Mesendoderm (in vitro differentiated cells): ENCODE measurements around the gene TMEM131.
"Not testable (repeated sequence)": the region's sequence is repeated elsewhere in the genome, so short reads cannot be mapped to it uniquely, and the experiment has no call there.

Source experiments
- DNase-seq: peaks from one replicate; pipeline ENCODE4 v3.0.0; 2013
- H2AK5ac ChIP-seq: 2 replicates; pipeline ENCODE4 v1.6.1; 2013; ENCODE audit warnings: low read length, inconsistent platforms
- H2BK120ac ChIP-seq: 2 replicates; pipeline ENCODE4 v1.6.1; 2013; ENCODE audit warnings: low read depth, mild to moderate bottlenecking, low read length, moderate library complexity, mixed read lengths
- H2BK15ac ChIP-seq: replicated peaks from 2 replicates; pipeline ENCODE4 v1.6.1; 2013; ENCODE audit warnings: low read depth, mild to moderate bottlenecking, moderate library complexity
- H2BK5ac ChIP-seq: 2 replicates; pipeline ENCODE4 v1.6.1; 2013; ENCODE audit warnings: low read length, inconsistent platforms
- H3K18ac ChIP-seq: 2 replicates; pipeline ENCODE4 v1.6.1; 2013; ENCODE audit warnings: mild to moderate bottlenecking, low read length, mixed read lengths
- H3K23ac ChIP-seq: one replicate; pipeline ENCODE4 v1.6.1; 2013; ENCODE audit warnings: low read length
- H3K27ac ChIP-seq: 2 replicates; pipeline ENCODE4 v1.5.1; 2013; ENCODE audit warnings: low read depth, mild to moderate bottlenecking, inconsistent platforms, low read length, moderate library complexity
- H3K27me3 ChIP-seq: 2 replicates; pipeline ENCODE4 v1.6.1; 2013; ENCODE audit warnings: low read length, control low read depth, mild to moderate bottlenecking, inconsistent platforms; ENCODE audit not compliant: insufficient read depth, poor library complexity
- H3K36me3 ChIP-seq: 2 replicates; pipeline ENCODE4 v1.6.1; 2013; ENCODE audit warnings: low read length, inconsistent platforms; ENCODE audit not compliant: control insufficient read depth, insufficient read depth
- H3K4ac ChIP-seq: one replicate; pipeline ENCODE4 v1.6.1; 2013; ENCODE audit warnings: low read depth, mild to moderate bottlenecking, low read length, moderate library complexity
- H3K4me1 ChIP-seq: 2 replicates; pipeline ENCODE4 v1.6.1; 2013; ENCODE audit warnings: low read depth, low read length, inconsistent platforms; ENCODE audit not compliant: control insufficient read depth
- H3K4me2 ChIP-seq: 2 replicates; pipeline ENCODE4 v1.6.1; 2013; ENCODE audit warnings: low read length
- H3K4me3 ChIP-seq: 2 replicates; pipeline ENCODE4 v1.5.1; 2013; ENCODE audit warnings: mild to moderate bottlenecking, low read length
- H3K56ac ChIP-seq: one replicate; pipeline ENCODE4 v1.6.1; 2013; ENCODE audit warnings: low read length
- H3K79me1 ChIP-seq: 2 replicates; pipeline ENCODE4 v1.6.1; 2013; ENCODE audit warnings: low read length, inconsistent platforms
- H3K79me2 ChIP-seq: 2 replicates; pipeline ENCODE4 v1.6.1; 2013; ENCODE audit warnings: mild to moderate bottlenecking, low read length; ENCODE audit not compliant: control insufficient read depth, insufficient read depth
- H3K9ac ChIP-seq: 2 replicates; pipeline ENCODE4 v1.6.1; 2013; ENCODE audit warnings: low read length, inconsistent platforms
- H4K5ac ChIP-seq: one replicate; pipeline ENCODE4 v1.6.1; 2013; ENCODE audit warnings: low read length
- H4K8ac ChIP-seq: one replicate; pipeline ENCODE4 v1.6.1; 2013; ENCODE audit warnings: low read depth, mild to moderate bottlenecking, control low read depth, low read length, moderate library complexity
- WGBS: extraction: QIAGEN DNeasy Blood & Tissue Kit; methylation state at CpG from one replicate; pipeline ENCODE4 v1.1.7; 2013; ENCODE audit warnings: low lambda C conversion rate, missing lambda C conversion rate; ENCODE audit not compliant: insufficient coverage; ENCODE audit errors: extremely low coverage; 5-methylcytosine and 5-hydroxymethylcytosine counted together

TMEM131 gene

DNA sequence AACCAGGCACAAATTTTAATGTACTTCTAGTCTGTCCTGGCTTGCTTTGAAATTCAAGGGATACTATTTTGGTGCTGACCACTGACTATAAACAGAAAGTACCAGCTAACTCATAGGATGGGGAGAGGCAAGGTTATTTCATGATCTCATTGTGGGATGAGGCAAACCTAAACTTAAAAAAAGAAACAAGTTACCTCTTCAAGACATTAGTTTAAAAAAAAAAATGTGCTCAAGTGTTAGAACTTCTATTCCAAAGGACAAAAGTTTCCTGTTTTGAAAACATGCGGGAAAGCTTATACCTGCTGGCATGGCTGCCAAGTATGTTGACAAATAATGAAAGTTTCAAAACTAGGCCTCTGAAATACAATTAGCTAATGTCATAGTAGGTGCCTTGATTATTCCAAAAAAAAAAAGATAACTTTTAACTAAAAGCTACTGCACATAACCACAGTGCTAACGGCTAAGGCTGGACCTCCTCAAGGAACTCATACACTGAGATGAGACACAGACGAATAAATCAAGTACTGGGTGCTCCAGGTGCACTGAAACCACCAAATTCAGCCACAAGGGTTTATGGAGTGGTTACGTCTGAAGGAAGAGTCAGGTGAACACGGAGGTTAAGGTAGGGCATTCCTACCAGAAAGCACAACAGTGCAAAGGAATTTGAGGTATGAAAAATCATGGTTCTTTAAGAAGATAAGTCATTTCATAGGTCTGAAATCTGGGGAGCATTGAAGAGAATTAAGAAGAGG, 38.1 kb downstream of the TMEM131 start:
- no CpG with 5 or more reads among the region's 5 CpGs for WGBS
- no peak overlapping the region for H3K4me3 ChIP-seq

DNA sequence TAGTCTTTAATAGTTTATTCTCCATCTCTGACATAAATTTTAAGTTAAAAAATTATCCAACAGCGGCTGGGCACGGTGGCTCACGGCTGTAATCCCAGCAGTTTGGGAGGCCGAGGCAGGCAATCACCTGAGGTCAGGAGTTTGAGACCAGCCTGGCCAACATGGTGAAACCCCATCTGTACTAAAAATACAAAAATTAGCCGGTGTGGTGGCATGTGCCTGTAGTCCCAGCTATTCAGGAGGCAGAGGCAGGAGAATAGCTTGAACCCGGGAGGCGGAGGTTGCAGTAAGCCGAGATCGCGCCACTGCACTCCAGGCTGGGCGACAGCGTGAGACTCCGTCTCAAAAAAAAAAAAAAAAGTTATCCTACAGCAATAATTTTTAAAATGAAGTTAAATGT, 39.0 kb downstream of the TMEM131 start:
- not testable (repeated sequence) for H3K23ac ChIP-seq, H3K4me3 ChIP-seq, H3K4me2 ChIP-seq, H3K27ac ChIP-seq, H3K27me3 ChIP-seq, H4K5ac ChIP-seq, H2BK5ac ChIP-seq, H4K8ac ChIP-seq, H2BK120ac ChIP-seq, H3K56ac ChIP-seq, DNase-seq, H3K18ac ChIP-seq, H3K4me1 ChIP-seq, H3K9ac ChIP-seq, H2BK15ac ChIP-seq, H3K36me3 ChIP-seq, H3K4ac ChIP-seq, H2AK5ac ChIP-seq
- Histone ChIP-seq H3K79me2 (peaks cover 25% of the 10 kb centered on the region), H3K79me1 (peaks cover 11% of the 10 kb centered on the region)
- no CpG with 5 or more reads among the region's 13 CpGs for WGBS

More for the DNA sequence above, 38.1 kb downstream of the TMEM131 start:
- no peak overlapping the region for H3K4me2 ChIP-seq
- H3K4me1 ChIP-seq = no peaks in the 10 kb centered on the region
- H3K23ac ChIP-seq = no peak overlapping the region
- H3K4ac ChIP-seq = no peak overlapping the region
- H4K5ac ChIP-seq = no peak overlapping the region
- no peak overlapping the region for H3K9ac ChIP-seq
- peaks cover 24% of the 10 kb centered on the region for H3K79me2 ChIP-seq
- no peak overlapping the region for H3K18ac ChIP-seq
- no peak overlapping the region for H3K56ac ChIP-seq
- H2AK5ac ChIP-seq = no peak overlapping the region
- no peak overlapping the region for H2BK120ac ChIP-seq
- H2BK15ac ChIP-seq = no peak overlapping the region
- H3K36me3 ChIP-seq = no peaks in the 10 kb centered on the region
- peaks cover 11% of the 10 kb centered on the region for H3K79me1 ChIP-seq
- no peak overlapping the region for H2BK5ac ChIP-seq
- H3K27ac ChIP-seq = no peak overlapping the region
- H3K27me3 ChIP-seq = no peaks in the 10 kb centered on the region
- DNase-seq = peak; percentile 16
- no peak overlapping the region for H4K8ac ChIP-seq

DNA sequence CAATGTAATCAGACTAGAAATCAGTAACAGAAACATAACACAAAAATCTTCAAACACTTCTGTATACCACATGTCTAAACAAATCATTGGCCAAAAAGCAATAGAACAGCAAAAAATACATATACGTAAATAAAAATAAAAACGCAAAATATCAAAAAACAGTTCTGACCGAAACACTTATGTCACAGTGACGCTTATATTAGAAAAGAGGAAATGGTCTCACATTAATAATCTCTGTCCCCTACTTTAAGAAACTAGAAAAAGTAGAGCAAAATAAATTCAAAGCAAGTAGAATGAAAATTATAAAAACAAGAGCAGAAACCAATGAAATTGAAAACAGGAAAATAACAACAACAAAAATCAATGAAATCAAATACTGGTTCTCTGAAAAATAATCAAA, 41.9 kb downstream of the TMEM131 start:
- H3K4me1 ChIP-seq = no peaks in the 10 kb centered on the region

DNA sequence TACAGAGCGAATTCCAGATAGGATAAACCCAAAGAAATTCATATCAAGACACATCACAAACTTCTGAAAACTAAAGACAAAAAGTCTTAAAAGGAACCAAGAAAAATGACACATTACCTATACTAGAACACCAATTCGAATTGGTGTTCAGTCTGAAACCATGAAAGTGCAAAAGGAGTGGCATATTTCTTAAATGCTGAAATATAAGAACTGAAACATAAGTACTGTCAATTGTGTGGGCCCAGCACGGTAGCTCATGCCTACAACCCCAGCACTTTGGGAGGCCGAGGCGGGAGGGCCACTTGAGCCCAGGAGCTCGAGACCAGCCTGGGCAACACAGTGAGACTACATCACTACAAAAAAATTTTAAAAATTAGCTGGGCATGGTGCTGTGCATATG, 43.4 kb downstream of the TMEM131 start:
- Histone ChIP-seq H3K36me3 (no peaks in the 10 kb centered on the region), H3K56ac (no peak overlapping the region), H2BK5ac (no peak overlapping the region), H3K27ac (no peak overlapping the region), H3K23ac (no peak overlapping the region), H2AK5ac (no peak overlapping the region), H4K5ac (no peak overlapping the region), H3K4ac (no peak overlapping the region), H4K8ac (no peak overlapping the region), H3K79me1 (peaks cover 7% of the 10 kb centered on the region), H3K4me1 (no peaks in the 10 kb centered on the region), H2BK15ac (no peak overlapping the region), H3K18ac (no peak overlapping the region), H3K27me3 (no peaks in the 10 kb centered on the region), H3K4me3 (no peak overlapping the region), H3K9ac (no peak overlapping the region), H3K79me2 (peaks cover 20% of the 10 kb centered on the region), H2BK120ac (no peak overlapping the region), H3K4me2 (no peak overlapping the region)
- WGBS = no CpG with 5 or more reads among the region's 6 CpGs
- DNase-seq = no peak

More for the DNA sequence above, 41.9 kb downstream of the TMEM131 start:
- H2AK5ac ChIP-seq = no peak overlapping the region
- H3K4me2 ChIP-seq = no peak overlapping the region
- H3K36me3 ChIP-seq = no peaks in the 10 kb centered on the region
- H4K5ac ChIP-seq = no peak overlapping the region
- H3K4me3 ChIP-seq = no peak overlapping the region
- H3K23ac ChIP-seq = no peak overlapping the region
- H2BK5ac ChIP-seq = no peak overlapping the region
- no peak overlapping the region for H3K27ac ChIP-seq
- peaks cover 27% of the 10 kb centered on the region for H3K79me2 ChIP-seq
- 100% methylated on average over 2 of the region's 4 CpGs for WGBS
- no peak overlapping the region for H2BK120ac ChIP-seq
- H3K56ac ChIP-seq = no peak overlapping the region
- no peak overlapping the region for H3K18ac ChIP-seq
- H3K79me1 ChIP-seq = peaks cover 15% of the 10 kb centered on the region
- DNase-seq = no peak
- H3K9ac ChIP-seq = no peak overlapping the region
- no peaks in the 10 kb centered on the region for H3K27me3 ChIP-seq
- no peak overlapping the region for H3K4ac ChIP-seq
- H2BK15ac ChIP-seq = no peak overlapping the region
- H4K8ac ChIP-seq = no peak overlapping the region

DNA sequence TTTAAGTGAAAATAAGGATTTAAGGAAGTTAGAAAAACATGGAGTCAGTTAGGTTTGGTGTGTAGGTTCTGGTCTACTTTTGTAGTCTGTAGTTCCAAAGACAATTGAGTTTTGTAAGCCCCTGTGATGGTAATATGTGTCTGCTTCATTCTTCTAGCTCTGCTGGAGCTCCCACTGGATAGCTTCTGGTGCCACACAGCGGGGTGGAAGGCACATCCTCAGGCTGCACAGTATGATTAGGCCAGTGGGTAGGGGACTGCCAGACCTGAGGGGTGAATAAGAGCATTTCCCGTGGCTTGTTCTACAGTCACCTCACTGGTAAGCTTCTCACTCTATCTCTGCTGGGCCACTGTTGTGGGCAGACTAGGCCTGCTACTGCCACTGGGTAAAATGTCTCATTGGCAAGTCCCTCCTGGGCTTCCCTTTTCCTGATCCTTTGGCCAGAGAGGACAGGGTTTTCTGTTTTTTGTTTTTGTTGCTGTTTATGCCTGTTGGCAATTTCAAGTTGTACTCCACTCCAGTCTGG, 44.5 kb downstream of the TMEM131 start:
- H3K56ac ChIP-seq = no peak overlapping the region
- H3K23ac ChIP-seq = no peak overlapping the region
- no peak overlapping the region for H4K5ac ChIP-seq
- no peak overlapping the region for H3K9ac ChIP-seq
- peaks cover 7% of the 10 kb centered on the region for H3K79me1 ChIP-seq
- no peak overlapping the region for H2BK120ac ChIP-seq
- H3K4me3 ChIP-seq = no peak overlapping the region
- no peak for DNase-seq
- H3K27ac ChIP-seq = no peak overlapping the region
- H2BK15ac ChIP-seq = no peak overlapping the region
- no peak overlapping the region for H2BK5ac ChIP-seq
- H4K8ac ChIP-seq = no peak overlapping the region
- no peaks in the 10 kb centered on the region for H3K4me1 ChIP-seq
- H3K18ac ChIP-seq = no peak overlapping the region
- H3K4ac ChIP-seq = no peak overlapping the region
- H2AK5ac ChIP-seq = no peak overlapping the region
- H3K79me2 ChIP-seq = peaks cover 20% of the 10 kb centered on the region
- H3K4me2 ChIP-seq = no peak overlapping the region
- no peaks in the 10 kb centered on the region for H3K36me3 ChIP-seq
- H3K27me3 ChIP-seq = no peaks in the 10 kb centered on the region
- no CpG with 5 or more reads among the region's 2 CpGs for WGBS
